Central memory CD8-positive, alpha-beta T cell (primary cell): ENCODE measurements around the gene ANKRD13C.

Experiments used
- ATAC-seq: fragments of 150-1000 bp; cut with Tn5 transposase; replicated peaks from 2 replicates; pipeline ENCODE4 v1.10.0; 2022; ENCODE audit warnings: mild to moderate bottlenecking, moderate FRiP score, moderate number of reproducible peaks; ENCODE audit not compliant: poor library complexity, severe bottlenecking; ENCODE audit errors: extremely low read depth
- DNase-seq, 2 donors: peaks; one replicate each; pipeline ENCODE4 v3.0.0; 2021; ENCODE audit warnings: low spot score in 2 of 2
- H3K27ac Mint-ChIP-seq: one replicate; pipeline ENCODE4 v1.8.0; 2022; ENCODE audit warnings: low read depth, mild to moderate bottlenecking, moderate library complexity, mixed read lengths
- H3K27me3 Mint-ChIP-seq: one replicate; pipeline ENCODE4 v1.8.0; 2022; ENCODE audit warnings: mixed read lengths
- H3K36me3 Mint-ChIP-seq: one replicate; pipeline ENCODE4 v1.8.0; 2022; ENCODE audit warnings: mild to moderate bottlenecking, moderate library complexity, mixed read lengths; ENCODE audit not compliant: insufficient read depth
- H3K4me1 Mint-ChIP-seq: one replicate; pipeline ENCODE4 v1.8.0; 2022; ENCODE audit warnings: mixed read lengths
- H3K4me3 Mint-ChIP-seq: one replicate; pipeline ENCODE4 v1.8.0; 2022; ENCODE audit warnings: mild to moderate bottlenecking, moderate library complexity, mixed read lengths
- H3K9me3 Mint-ChIP-seq: one replicate; pipeline ENCODE4 v1.8.0; 2022; ENCODE audit warnings: mixed read lengths

The ANKRD13C gene

GRCh38 chr1:70221238-70222121, 133.0 kb downstream of the ANKRD13C start, which contains the start of gene SRSF11:
SRSF11 (plus strand) TSS chr1:70221380; CDS start chr1:70221637, 257 bp downstream.
- Mint-ChIP-seq H3K4me1 (peaks cover 31% of the 10 kb centered on the region), H3K4me3 (peak within 1 kb of the TSS; percentile 87), H3K9me3 (no peaks in the 10 kb centered on the region), H3K36me3 (peaks cover 37% of the 10 kb centered on the region), H3K27ac (peak within 1 kb of the TSS; percentile 98), H3K27me3 (no peaks in the 10 kb centered on the region)
- ATAC-seq (peak; percentile 95), DNase-seq (peak; percentile 94 to 97)

- Mint-ChIP-seq H3K4me3 (peak overlapping the region; percentile 87), H3K4me1 (peaks cover 31% of the 10 kb centered on the region), H3K36me3 (peaks cover 39% of the 10 kb centered on the region), H3K27me3 (no peaks in the 10 kb centered on the region), H3K27ac (peak overlapping the region; percentile 98), H3K9me3 (no peaks in the 10 kb centered on the region)
- no peak for ATAC-seq
- no peak for DNase-seq
Observed at GRCh38 chr1:70220517-70221237, 133.8 kb downstream of the ANKRD13C start.

GRCh38 chr1:70220015-70220414, 134.5 kb downstream of the ANKRD13C start:
- H3K4me3 Mint-ChIP-seq: peak overlapping the region; percentile 44
- H3K27me3 Mint-ChIP-seq: no peaks in the 10 kb centered on the region
- H3K36me3 Mint-ChIP-seq: peaks cover 42% of the 10 kb centered on the region
- ATAC-seq (no peak), DNase-seq (no peak)
- peak overlapping the region; percentile 98 for H3K27ac Mint-ChIP-seq
- H3K9me3 Mint-ChIP-seq: no peaks in the 10 kb centered on the region
- peaks cover 31% of the 10 kb centered on the region for H3K4me1 Mint-ChIP-seq

- Mint-ChIP-seq H3K9me3 (no peaks in the 10 kb centered on the region), H3K36me3 (peaks cover 21% of the 10 kb centered on the region), H3K27ac (no peak overlapping the region), H3K4me3 (no peak overlapping the region), H3K4me1 (peaks cover 29% of the 10 kb centered on the region), H3K27me3 (no peaks in the 10 kb centered on the region)
- no peak for ATAC-seq
- no peak for DNase-seq
Observed at GRCh38 chr1:70211541-70211940, 143.0 kb downstream of the ANKRD13C start.

GRCh38 chr1:70210820-70211219, 143.7 kb downstream of the ANKRD13C start:
- no peaks in the 10 kb centered on the region for H3K27me3 Mint-ChIP-seq
- H3K4me3 Mint-ChIP-seq: no peak overlapping the region
- H3K9me3 Mint-ChIP-seq: no peaks in the 10 kb centered on the region
- no peak for ATAC-seq
- H3K4me1 Mint-ChIP-seq: peaks cover 30% of the 10 kb centered on the region
- H3K27ac Mint-ChIP-seq: no peak overlapping the region
- no peak for DNase-seq
- H3K36me3 Mint-ChIP-seq: peaks cover 21% of the 10 kb centered on the region
